Muscle of leg (tissue), 11 donors: ENCODE data around the gene KRTAP10-9. TPM values are rescaled to one million over a fixed set of nuclear protein-coding genes. Genes with fewer than 3 reads are reported as not detected.

Source experiments
- DNase-seq: peaks from one replicate; pipeline ENCODE4 v3.0.0; 2013
- H3K27ac ChIP-seq: one replicate; pipeline ENCODE4 v1.5.1; 2013; ENCODE audit warnings: mild to moderate bottlenecking, low read length, control low read depth
- H3K27me3 ChIP-seq: one replicate; pipeline ENCODE4 v1.6.1; 2013; ENCODE audit warnings: low read length; ENCODE audit not compliant: control insufficient read depth, insufficient read depth
- H3K36me3 ChIP-seq: one replicate; pipeline ENCODE4 v1.6.1; 2013; ENCODE audit warnings: low read length; ENCODE audit not compliant: control insufficient read depth, insufficient read depth
- H3K4me1 ChIP-seq: one replicate; pipeline ENCODE4 v1.6.1; 2013; ENCODE audit warnings: low read length; ENCODE audit not compliant: control insufficient read depth, insufficient read depth
- H3K4me3 ChIP-seq: one replicate; pipeline ENCODE4 v1.5.1; 2013; ENCODE audit warnings: low read length, control low read depth
- H3K9me3 ChIP-seq: replicated peaks from 2 replicates; pipeline ENCODE4 v1.6.1; 2013; ENCODE audit warnings: low read depth, low read length; ENCODE audit not compliant: control insufficient read depth
- WGBS: methylation state at CpG from one replicate; pipeline ENCODE4 v1.1.5; 2013; ENCODE audit warnings: missing lambda C conversion rate; ENCODE audit not compliant: insufficient coverage; 5-methylcytosine and 5-hydroxymethylcytosine counted together
- polyA plus RNA-seq, 8 donors: library from polyadenylated mRNA; unstranded; fragments of 120-200 nt; gene quantifications; one replicate each; pipeline versions ENCODE4 v1.2.1 to v1.2.3, GENCODE V29; 2013; ENCODE audit warnings: inconsistent platforms in 1 of 8, low replicate concordance in 1 of 8; ENCODE audit not compliant: insufficient read length in 8 of 8, insufficient read depth in 1 of 8
- total RNA-seq: library from RNA; stranded (reverse); fragments of 120-200 nt; gene quantifications from one replicate; pipeline ENCODE4 v1.2.4, GENCODE V29; 2013

Gene KRTAP10-9
- total and polyA plus RNA-seq, 9 donors, result not detected

DNA sequence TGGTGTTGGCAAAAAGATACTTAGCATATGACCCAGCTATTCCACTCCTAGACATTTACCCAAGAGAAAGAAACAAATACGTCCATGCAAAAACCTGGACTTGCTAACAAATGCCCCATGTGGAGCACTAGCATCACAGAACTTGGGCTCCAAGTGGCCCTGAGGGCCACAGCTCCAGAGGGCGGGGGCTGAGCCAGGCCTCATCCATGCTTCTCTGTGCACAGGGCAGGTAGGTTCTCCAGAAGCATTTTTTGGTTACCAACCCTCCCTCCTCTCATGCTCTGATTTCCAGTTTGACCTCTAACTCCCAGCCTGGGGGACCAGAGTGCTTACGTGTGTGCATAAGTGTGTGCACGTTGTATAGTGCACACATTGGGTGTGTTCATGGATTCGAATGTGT, 37.8 kb downstream of the KRTAP10-9 start:
- WGBS, result 68% methylated on average over 2 of the region's 5 CpGs
- Histone ChIP-seq H3K9me3 (no peaks in the 10 kb centered on the region), H3K4me1 (no peaks in the 10 kb centered on the region), H3K36me3 (no peaks in the 10 kb centered on the region), H3K27ac (no peak overlapping the region), H3K27me3 (peaks cover 10% of the 10 kb centered on the region), H3K4me3 (no peak overlapping the region)
- no peak for DNase-seq

DNA sequence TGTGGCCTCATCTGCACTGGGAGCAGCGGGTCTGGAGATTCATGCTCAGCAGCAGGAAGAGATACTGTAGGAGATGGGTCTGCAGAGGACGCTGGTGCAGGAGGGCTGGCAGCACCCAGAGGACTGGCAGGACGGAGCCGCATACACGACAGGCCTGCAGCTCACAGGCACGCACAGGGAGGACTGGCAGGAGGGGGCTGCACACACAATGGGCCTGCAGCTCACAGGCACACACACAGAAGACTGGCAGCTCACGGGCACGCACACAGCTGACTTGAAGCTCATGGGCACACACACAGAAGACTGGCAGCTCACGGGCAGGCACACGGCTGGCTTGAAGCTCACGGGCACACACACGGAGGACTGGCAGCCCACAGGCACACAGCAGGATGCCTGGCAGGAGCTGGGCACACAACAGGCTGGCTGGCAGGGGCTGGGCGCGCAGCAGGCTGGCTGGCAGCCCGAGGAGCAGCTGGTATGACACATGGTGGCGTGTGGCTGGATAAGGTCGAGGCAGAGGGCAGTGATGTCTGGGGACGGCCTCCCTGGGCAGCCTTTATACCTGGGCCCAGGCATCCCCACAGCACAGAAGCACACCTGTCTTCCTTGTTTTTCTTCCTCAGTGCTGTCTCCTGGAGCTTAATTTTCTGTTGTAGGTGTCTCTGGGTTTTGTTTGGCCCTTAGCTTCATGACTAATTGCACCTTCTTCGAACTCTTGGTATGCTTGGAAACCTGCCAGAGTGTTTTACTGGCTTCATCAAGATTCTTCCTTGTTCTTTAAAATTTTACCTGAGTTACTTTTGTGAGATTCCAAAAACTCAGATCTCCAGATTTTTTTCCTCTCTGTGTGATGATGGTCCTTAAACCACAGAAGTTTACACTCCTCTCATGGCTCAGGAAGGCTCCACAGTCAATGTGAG, 39.8 kb downstream of the KRTAP10-9 start, which contains the start of gene KRTAP12-2:
KRTAP12-2 (minus strand) TSS at position 527 of the 920 bp plus-strand sequence; CDS start at position 486, 41 bp downstream.
- WGBS, result 72% methylated on average over 15 of the region's 19 CpGs
- DNase-seq, result peak; percentile 17
- no peak within 1 kb of the TSS for H3K27ac ChIP-seq

DNA sequence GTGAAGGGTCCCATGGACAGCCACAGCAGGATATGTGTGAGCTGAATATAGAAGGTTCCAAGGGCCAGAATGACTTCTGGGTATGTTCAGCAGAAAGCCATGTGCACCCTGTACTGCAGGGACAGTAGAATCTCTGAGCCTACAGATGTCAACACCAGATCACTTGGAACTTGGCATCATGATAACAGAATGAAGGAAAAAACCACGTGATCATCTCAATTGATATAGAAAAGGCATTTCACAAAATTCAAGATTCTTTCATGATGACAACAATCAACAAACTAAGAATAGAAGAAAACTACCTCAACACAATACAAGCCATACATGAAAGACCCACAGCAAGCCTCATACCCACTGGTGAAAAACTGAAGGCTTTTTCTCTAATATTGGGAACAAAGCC, 40.7 kb downstream of the KRTAP10-9 start:
- no peaks in the 10 kb centered on the region for H3K36me3 ChIP-seq
- WGBS, result no CpG with 5 or more reads among the region's 1 CpG
- no peaks in the 10 kb centered on the region for H3K4me1 ChIP-seq
- no peak overlapping the region for H3K4me3 ChIP-seq
- no peak for DNase-seq
- peaks cover 12% of the 10 kb centered on the region for H3K9me3 ChIP-seq
- H3K27me3 ChIP-seq, result peaks cover 8% of the 10 kb centered on the region
- no peak overlapping the region for H3K27ac ChIP-seq

More for the DNA sequence above, 39.8 kb downstream of the KRTAP10-9 start, which contains the start of gene KRTAP12-2:
- peaks cover 9% of the 10 kb centered on the region for H3K27me3 ChIP-seq
- H3K4me1 ChIP-seq, result no peaks in the 10 kb centered on the region
- peaks cover 10% of the 10 kb centered on the region for H3K9me3 ChIP-seq
- no peak within 1 kb of the TSS for H3K4me3 ChIP-seq
- H3K36me3 ChIP-seq, result no peaks in the 10 kb centered on the region

DNA sequence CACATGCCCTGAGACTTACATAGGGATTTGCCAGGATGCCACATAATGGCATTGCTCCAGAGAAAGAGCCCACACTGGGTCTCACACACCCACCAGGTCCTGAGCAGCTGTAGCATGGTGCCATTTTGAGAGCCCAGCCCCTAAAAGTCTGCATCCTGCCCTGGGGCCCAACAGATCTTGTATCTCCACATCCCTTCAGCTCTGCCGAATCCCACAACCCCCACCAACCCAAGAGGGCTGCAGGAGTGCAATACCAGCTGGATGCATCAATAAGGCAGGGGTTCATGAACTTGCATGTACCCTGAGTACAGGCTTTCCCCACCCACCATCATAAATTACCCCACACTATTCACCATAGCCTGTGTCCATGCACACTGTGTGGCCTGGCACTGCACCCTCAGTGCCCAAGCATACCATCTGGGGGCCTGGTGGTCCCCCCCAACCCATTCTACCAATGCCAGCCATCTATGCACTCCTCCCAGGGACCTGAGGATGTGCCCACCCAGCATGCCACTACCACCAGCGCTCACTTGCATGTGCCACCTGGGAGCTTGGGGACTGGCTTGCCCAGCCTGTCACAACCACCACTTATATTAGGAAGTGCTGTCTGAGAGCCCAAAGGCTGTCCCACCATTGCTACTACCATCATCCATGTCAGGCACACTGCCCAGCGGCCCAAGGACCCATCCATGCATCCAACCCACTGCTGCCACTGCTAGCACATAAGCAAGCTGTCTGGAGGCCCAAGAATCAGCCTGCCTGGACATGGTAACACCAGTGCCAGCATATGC, 43.9 kb downstream of the KRTAP10-9 start:
- Histone ChIP-seq H3K4me3 (no peak overlapping the region), H3K4me1 (no peaks in the 10 kb centered on the region), H3K36me3 (no peaks in the 10 kb centered on the region), H3K27ac (no peak overlapping the region), H3K27me3 (peaks cover 5% of the 10 kb centered on the region), H3K9me3 (peaks cover 16% of the 10 kb centered on the region)
- DNase-seq, result no peak
- WGBS, result 88% methylated on average over 2 of the region's 3 CpGs

DNA sequence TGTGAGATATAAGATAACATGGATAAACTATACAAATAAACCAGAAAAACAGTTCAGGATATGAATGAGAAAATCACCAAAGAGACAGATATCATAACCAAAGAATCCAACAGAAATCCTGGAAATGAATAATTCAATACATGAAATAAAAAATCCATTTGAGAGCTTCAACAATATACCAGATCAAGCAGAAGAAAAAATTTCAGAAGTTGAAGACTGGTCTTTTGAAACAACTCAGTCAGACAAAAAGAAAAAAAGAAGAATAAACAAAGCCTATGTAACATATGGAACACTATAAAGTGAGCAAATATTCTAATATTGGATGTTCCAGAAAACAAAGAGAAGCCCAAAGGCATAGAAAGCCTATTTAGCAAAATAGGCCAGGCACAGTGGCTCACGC, 45.0 kb downstream of the KRTAP10-9 start:
- Histone ChIP-seq H3K27ac (no peak overlapping the region), H3K36me3 (no peaks in the 10 kb centered on the region), H3K4me3 (no peak overlapping the region), H3K9me3 (peaks cover 16% of the 10 kb centered on the region), H3K27me3 (peaks cover 7% of the 10 kb centered on the region), H3K4me1 (no peaks in the 10 kb centered on the region)
- WGBS, result no CpG with 5 or more reads among the region's 1 CpG
- DNase-seq, result no peak

DNA sequence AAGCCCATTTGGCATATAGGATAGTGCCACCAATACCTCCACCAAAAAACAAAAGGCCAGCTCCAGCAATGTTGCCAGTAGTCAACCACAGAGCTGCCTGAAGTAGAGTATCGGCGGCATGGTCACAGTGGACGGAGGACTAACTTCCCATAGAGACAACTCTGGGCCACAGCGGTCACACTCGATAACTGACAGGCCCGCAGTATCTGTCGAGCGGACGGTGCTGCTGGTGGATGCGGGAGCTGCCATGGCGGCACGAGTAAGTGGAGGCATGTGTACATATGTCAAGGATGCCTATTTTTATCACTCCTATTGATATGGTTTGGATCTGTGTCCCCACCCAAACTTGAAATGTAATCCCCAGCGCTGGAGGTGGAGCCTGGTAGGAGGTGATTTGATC, 51.0 kb downstream of the KRTAP10-9 start:
- H3K36me3 ChIP-seq, result no peaks in the 10 kb centered on the region
- H3K4me3 ChIP-seq, result no peak overlapping the region
- 94% methylated on average over 3 of the region's 13 CpGs for WGBS
- peaks cover 2% of the 10 kb centered on the region for H3K9me3 ChIP-seq
- peaks cover 18% of the 10 kb centered on the region for H3K27me3 ChIP-seq
- peaks cover 5% of the 10 kb centered on the region for H3K4me1 ChIP-seq
- no peak for DNase-seq
- H3K27ac ChIP-seq, result no peak overlapping the region

Other genes with a start within 250 kb of the KRTAP10-9 start
- gene LRRC3, start 171.6 kb upstream of the KRTAP10-9 start, total RNA-seq, result 0.98 TPM
- gene LRRC3, start 171.6 kb upstream of the KRTAP10-9 start, polyA plus RNA-seq, result 1 to 10 TPM; 2.2 to 4.2 (median 2.5) TPM
- not detected for gene KRTAP10-1, start 86.9 kb upstream of the KRTAP10-9 start, total RNA-seq
- gene KRTAP10-1, start 86.9 kb upstream of the KRTAP10-9 start, polyA plus RNA-seq, result not detected
- not detected for gene KRTAP10-2, start 75.6 kb upstream of the KRTAP10-9 start, total RNA-seq
- not detected for gene KRTAP10-2, start 75.6 kb upstream of the KRTAP10-9 start, polyA plus RNA-seq
- gene KRTAP10-3, start 68.3 kb upstream of the KRTAP10-9 start, total RNA-seq, result not detected
- not detected for gene KRTAP10-3, start 68.3 kb upstream of the KRTAP10-9 start, polyA plus RNA-seq
- not detected for gene KRTAP10-4, start 53.4 kb upstream of the KRTAP10-9 start, total RNA-seq
- not detected for gene KRTAP10-4, start 53.4 kb upstream of the KRTAP10-9 start, polyA plus RNA-seq
- not detected for gene KRTAP10-5, start 46.5 kb upstream of the KRTAP10-9 start, total RNA-seq
- gene KRTAP10-5, start 46.5 kb upstream of the KRTAP10-9 start, polyA plus RNA-seq, result not detected
- gene KRTAP10-6, start 34.6 kb upstream of the KRTAP10-9 start, total RNA-seq, result not detected
- gene KRTAP10-6, start 34.6 kb upstream of the KRTAP10-9 start, polyA plus RNA-seq, result not detected
- gene KRTAP10-7, start 26.5 kb upstream of the KRTAP10-9 start, total RNA-seq, result not detected
- gene KRTAP10-7, start 26.5 kb upstream of the KRTAP10-9 start, polyA plus RNA-seq, result not detected
- gene KRTAP10-8, start 15.0 kb upstream of the KRTAP10-9 start, total RNA-seq, result not detected
- gene KRTAP10-8, start 15.0 kb upstream of the KRTAP10-9 start, polyA plus RNA-seq, result not detected
- gene KRTAP10-10, start 10.3 kb downstream of the KRTAP10-9 start, total RNA-seq, result not detected
- gene KRTAP10-10, start 10.3 kb downstream of the KRTAP10-9 start, polyA plus RNA-seq, result not detected
- not detected for gene KRTAP10-11, start 19.3 kb downstream of the KRTAP10-9 start, total RNA-seq
- gene KRTAP10-11, start 19.3 kb downstream of the KRTAP10-9 start, polyA plus RNA-seq, result not detected
- not detected for gene KRTAP12-4, start 27.6 kb downstream of the KRTAP10-9 start, total RNA-seq
- gene KRTAP12-4, start 27.6 kb downstream of the KRTAP10-9 start, polyA plus RNA-seq, result not detected
- not detected for gene KRTAP12-3, start 30.8 kb downstream of the KRTAP10-9 start, total RNA-seq
- gene KRTAP12-3, start 30.8 kb downstream of the KRTAP10-9 start, polyA plus RNA-seq, result not detected
- gene KRTAP12-2, start 39.8 kb downstream of the KRTAP10-9 start, total RNA-seq, result not detected
- gene KRTAP12-2, start 39.8 kb downstream of the KRTAP10-9 start, polyA plus RNA-seq, result not detected
- gene KRTAP12-1, start 55.1 kb downstream of the KRTAP10-9 start, total RNA-seq, result not detected
- not detected for gene KRTAP12-1, start 55.1 kb downstream of the KRTAP10-9 start, polyA plus RNA-seq
- gene KRTAP10-12, start 70.1 kb downstream of the KRTAP10-9 start, total RNA-seq, result not detected
- not detected for gene KRTAP10-12, start 70.1 kb downstream of the KRTAP10-9 start, polyA plus RNA-seq
- 0.04 TPM for gene TSPEAR, start 84.5 kb downstream of the KRTAP10-9 start, total RNA-seq
- gene TSPEAR, start 84.5 kb downstream of the KRTAP10-9 start, polyA plus RNA-seq, result 1 to 10 TPM in 1 of 8 donors, under 1 TPM in 5, not detected in 2; 0.07 to 1.5 (median 0.10) TPM
- gene UBE2G2, start 174.7 kb downstream of the KRTAP10-9 start, total RNA-seq, result 45.9 TPM
- 100 to 1,000 TPM in 1 of 8 donors, 10 to 100 TPM in 7; 55.6 to 106 (median 70.5) TPM for gene UBE2G2, start 174.7 kb downstream of the KRTAP10-9 start, polyA plus RNA-seq
- 51.7 TPM for gene SUMO3, start 191.0 kb downstream of the KRTAP10-9 start, total RNA-seq
- gene SUMO3, start 191.0 kb downstream of the KRTAP10-9 start, polyA plus RNA-seq, result 10 to 100 TPM; 63.1 to 82.5 (median 72.9) TPM
- gene PTTG1IP, start 246.6 kb downstream of the KRTAP10-9 start, total RNA-seq, result 127 TPM
- 100 to 1,000 TPM; 126 to 149 (median 138) TPM for gene PTTG1IP, start 246.6 kb downstream of the KRTAP10-9 start, polyA plus RNA-seq